ENCODE data around the gene EGFLAM. TPM values are rescaled to one million over a fixed set of nuclear protein-coding genes. Genes with fewer than 3 reads are reported as not detected.
"Not testable (repeated sequence)": the region's sequence is repeated elsewhere in the genome, so short reads cannot be mapped to it uniquely, and the experiment has no call there.

EGFLAM gene
- total RNA-seq, 1 donor from 2014 or later = not detected

DNA sequence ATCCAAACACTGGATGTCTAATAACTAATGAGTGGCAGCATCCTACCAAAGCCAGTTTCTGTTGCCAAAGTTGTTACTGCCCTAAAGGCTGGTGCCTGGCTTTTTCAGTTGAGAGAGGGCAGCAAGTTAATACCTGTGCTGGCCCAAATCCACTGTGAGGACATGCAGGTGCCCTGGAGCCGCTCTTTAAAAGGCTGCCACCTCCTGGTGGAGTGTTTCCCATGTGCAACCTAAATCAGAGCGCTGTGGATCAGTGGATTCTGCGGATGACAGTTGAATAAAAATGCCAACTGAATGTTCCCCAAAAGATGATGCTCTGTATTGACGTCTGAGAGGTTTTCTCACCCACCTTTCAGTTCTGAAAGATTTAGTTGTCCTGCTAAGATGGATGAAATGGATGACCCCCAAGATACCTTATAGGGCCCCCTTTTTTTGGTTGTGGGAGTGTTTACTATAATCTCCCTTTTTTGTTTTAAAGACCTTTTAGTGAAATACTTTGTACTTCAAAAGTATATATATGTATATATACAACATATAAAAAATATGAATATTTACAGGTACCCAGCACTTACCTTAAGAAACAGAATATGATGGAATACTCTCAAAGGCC is 146.4 kb downstream of the EGFLAM start:
- peaks cover 19% of the 10 kb centered on the region for H3K27me3 Mint-ChIP-seq (ENCODE audit: unreplicated experiment)
- TF ChIP-seq, protein P1, sequence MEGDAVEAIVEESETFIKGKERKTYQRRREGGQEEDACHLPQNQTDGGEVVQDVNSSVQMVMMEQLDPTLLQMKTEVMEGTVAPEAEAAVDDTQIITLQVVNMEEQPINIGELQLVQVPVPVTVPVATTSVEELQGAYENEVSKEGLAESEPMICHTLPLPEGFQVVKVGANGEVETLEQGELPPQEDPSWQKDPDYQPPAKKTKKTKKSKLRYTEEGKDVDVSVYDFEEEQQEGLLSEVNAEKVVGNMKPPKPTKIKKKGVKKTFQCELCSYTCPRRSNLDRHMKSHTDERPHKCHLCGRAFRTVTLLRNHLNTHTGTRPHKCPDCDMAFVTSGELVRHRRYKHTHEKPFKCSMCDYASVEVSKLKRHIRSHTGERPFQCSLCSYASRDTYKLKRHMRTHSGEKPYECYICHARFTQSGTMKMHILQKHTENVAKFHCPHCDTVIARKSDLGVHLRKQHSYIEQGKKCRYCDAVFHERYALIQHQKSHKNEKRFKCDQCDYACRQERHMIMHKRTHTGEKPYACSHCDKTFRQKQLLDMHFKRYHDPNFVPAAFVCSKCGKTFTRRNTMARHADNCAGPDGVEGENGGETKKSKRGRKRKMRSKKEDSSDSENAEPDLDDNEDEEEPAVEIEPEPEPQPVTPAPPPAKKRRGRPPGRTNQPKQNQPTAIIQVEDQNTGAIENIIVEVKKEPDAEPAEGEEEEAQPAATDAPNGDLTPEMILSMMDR (IDR thresholded peaks at IDR 0.05) = peak; percentile 18
- no peaks in the 10 kb centered on the region for H3K9me3 Mint-ChIP-seq (ENCODE audit: unreplicated experiment)
- no peak for DNase-seq (ENCODE audit: extremely low spot score, unreplicated experiment)
- H3K4me3 Mint-ChIP-seq (ENCODE audit: unreplicated experiment) = no peak overlapping the region
- H3K27ac Mint-ChIP-seq (ENCODE audit: unreplicated experiment) = no peak overlapping the region
- peaks cover 5% of the 10 kb centered on the region for H3K4me1 Mint-ChIP-seq (ENCODE audit: unreplicated experiment)
- no peaks in the 10 kb centered on the region for H3K36me3 Mint-ChIP-seq (ENCODE audit: unreplicated experiment)

DNA sequence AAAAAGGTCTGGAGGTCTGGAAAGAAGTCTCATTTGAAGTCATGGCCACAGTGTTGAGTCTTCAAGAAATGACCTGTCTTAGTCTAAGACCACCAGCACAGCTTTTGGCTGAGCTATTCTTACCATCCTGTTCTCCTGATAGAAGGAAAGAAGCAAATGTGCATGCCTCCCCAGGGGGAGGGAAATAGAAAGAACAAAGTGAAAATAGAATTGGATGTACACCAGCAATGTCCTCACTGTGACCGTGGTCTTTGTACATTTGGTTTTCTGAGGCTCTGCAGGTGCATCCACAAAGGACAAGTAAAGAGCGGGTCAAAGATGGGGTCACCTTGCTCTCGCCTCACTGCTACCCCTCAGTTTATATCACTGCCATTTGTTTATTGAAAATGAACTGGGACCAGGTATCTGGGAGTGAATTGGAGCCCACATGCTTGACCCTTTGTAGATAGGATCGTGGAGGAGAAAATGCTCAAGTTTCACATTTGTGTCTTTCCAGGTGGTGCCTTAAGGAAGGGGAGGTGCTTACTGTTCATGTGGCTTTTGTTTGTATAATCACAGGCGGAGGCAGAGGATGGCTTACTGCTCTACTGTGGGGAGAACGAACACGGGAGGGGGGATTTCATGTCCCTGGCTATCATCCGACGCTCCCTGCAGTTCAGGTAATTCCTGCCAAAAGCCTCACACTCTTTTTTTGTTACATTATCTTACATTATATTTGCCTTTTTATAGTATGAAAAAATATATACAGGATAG is 150.3 kb downstream of the EGFLAM start:
- no peak overlapping the region for H3K27ac Mint-ChIP-seq (ENCODE audit: unreplicated experiment)
- H3K27me3 Mint-ChIP-seq (ENCODE audit: unreplicated experiment) = peaks cover 9% of the 10 kb centered on the region
- no peaks in the 10 kb centered on the region for H3K9me3 Mint-ChIP-seq (ENCODE audit: unreplicated experiment)
- no peak overlapping the region for H3K4me3 Mint-ChIP-seq (ENCODE audit: unreplicated experiment)
- DNase-seq (ENCODE audit: extremely low spot score, unreplicated experiment) = no peak
- no peaks in the 10 kb centered on the region for H3K36me3 Mint-ChIP-seq (ENCODE audit: unreplicated experiment)
- TF ChIP-seq, protein P1 (IDR thresholded peaks at IDR 0.05) = no peak
- no peaks in the 10 kb centered on the region for H3K4me1 Mint-ChIP-seq (ENCODE audit: unreplicated experiment)

DNA sequence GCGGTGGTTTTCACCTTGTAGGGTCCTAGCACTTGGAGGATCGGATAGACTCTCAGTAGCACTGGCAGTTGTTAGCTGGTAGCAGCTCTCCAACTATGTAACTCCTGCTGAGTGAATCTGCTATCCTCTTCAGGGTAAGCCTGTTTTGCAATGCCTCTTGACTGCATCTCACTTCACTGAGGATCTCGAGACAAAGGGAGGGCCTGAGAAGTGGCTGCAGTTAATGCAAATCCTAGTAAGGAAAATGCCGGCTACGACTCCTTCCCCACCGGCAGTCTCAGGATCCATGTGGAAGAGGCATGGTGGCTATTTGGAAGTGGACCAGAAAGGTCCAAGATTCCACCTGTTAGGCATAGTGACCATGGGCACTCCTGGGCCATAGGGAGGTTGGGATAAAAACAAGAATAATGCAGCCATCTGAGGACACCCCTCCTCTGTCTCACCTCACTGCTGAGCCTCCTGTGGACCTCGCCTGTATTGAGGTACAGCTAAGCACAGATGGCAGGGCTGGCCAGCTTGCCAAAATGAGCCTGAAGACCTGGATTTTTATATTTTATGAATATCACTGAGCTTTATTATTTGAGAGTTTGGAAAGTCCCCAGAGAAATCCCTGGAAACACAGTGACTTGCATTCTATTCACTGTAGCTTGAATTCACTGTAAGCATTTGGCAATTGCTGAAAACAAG is 152.1 kb downstream of the EGFLAM start:
- Mint-ChIP-seq H3K4me1 (ENCODE audit: unreplicated experiment) (no peaks in the 10 kb centered on the region), H3K27me3 (ENCODE audit: unreplicated experiment) (peaks cover 9% of the 10 kb centered on the region), H3K36me3 (ENCODE audit: unreplicated experiment) (no peaks in the 10 kb centered on the region), H3K27ac (ENCODE audit: unreplicated experiment) (no peak overlapping the region), H3K4me3 (ENCODE audit: unreplicated experiment) (no peak overlapping the region), H3K9me3 (ENCODE audit: unreplicated experiment) (no peaks in the 10 kb centered on the region)
- TF ChIP-seq, protein P1 (IDR thresholded peaks at IDR 0.05) = no peak
- DNase-seq (ENCODE audit: extremely low spot score, unreplicated experiment) = no peak

DNA sequence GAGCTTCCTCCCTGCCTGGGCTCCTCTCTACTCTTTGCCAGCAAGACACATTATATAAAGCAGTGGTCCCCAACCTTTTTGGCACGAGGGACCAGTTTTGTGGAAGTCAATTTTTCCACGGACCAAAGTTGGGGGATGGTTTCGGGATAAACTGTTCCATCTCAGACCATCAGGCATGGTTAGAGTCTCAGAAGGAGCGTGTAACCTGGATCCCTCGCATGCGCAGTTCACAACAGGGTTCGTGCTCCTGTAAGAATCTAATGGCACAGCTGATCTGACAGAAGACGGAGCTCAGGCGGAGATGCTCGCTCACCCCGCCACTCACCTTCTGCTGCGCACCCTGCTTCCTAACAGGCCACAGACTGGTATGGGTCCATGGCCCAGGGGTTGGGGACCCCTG is 155.3 kb downstream of the EGFLAM start:
- peaks cover 2% of the 10 kb centered on the region for H3K4me1 Mint-ChIP-seq (ENCODE audit: unreplicated experiment)
- peaks cover 13% of the 10 kb centered on the region for H3K27me3 Mint-ChIP-seq (ENCODE audit: unreplicated experiment)
- no peaks in the 10 kb centered on the region for H3K9me3 Mint-ChIP-seq (ENCODE audit: unreplicated experiment)
- no peaks in the 10 kb centered on the region for H3K36me3 Mint-ChIP-seq (ENCODE audit: unreplicated experiment)
- H3K4me3 Mint-ChIP-seq (ENCODE audit: unreplicated experiment) = no peak overlapping the region
- H3K27ac Mint-ChIP-seq (ENCODE audit: unreplicated experiment) = no peak overlapping the region
- DNase-seq (ENCODE audit: extremely low spot score, unreplicated experiment) = no peak
- TF ChIP-seq, protein P1 (IDR thresholded peaks at IDR 0.05) = no peak

DNA sequence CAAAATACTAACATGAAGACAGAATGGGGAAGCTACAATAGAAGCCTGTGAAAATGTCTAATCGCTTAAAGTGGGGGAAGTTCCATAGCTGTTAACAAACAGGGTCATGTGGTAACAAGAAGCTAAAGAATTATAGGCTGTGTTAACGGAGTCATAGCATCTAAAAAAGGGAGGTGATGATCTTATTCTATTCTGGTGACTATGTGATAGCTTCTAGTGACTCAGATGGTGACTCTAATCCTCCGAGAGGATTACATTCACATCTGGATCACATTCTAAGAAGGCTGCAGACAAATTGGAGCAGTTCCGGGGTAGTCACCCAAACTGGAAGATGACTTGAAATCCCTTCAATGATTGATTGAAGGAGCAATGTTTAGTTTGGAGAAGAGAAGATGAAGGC is 156.0 kb downstream of the EGFLAM start:
- Mint-ChIP-seq H3K4me1 (ENCODE audit: unreplicated experiment) (peaks cover 2% of the 10 kb centered on the region), H3K27ac (ENCODE audit: unreplicated experiment) (no peak overlapping the region), H3K9me3 (ENCODE audit: unreplicated experiment) (no peaks in the 10 kb centered on the region), H3K4me3 (ENCODE audit: unreplicated experiment) (no peak overlapping the region), H3K36me3 (ENCODE audit: unreplicated experiment) (no peaks in the 10 kb centered on the region), H3K27me3 (ENCODE audit: unreplicated experiment) (peaks cover 13% of the 10 kb centered on the region)
- TF ChIP-seq, protein P1 (IDR thresholded peaks at IDR 0.05) = no peak
- DNase-seq (ENCODE audit: extremely low spot score, unreplicated experiment) = no peak

DNA sequence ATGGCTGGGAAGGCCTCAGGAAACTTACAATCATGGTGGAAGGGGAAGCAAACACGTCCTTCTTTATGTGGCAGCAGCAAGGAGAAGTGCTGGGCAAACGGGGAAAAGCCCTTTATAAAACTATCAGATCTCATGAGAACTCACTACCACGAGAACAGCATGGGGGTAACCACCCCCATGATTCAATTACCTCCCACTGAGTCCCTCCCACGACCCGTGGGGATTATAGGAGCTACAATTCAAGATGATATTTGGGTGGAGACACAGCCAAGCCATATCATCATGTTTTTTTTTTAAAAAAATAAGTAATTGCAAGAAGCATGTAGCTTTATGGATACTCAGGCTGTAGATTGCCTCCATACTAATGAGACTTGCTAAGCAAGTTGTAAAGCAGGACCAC is 157.4 kb downstream of the EGFLAM start:
- DNase-seq (ENCODE audit: extremely low spot score, unreplicated experiment); H3K9me3 Mint-ChIP-seq (ENCODE audit: unreplicated experiment); H3K4me1 Mint-ChIP-seq (ENCODE audit: unreplicated experiment); H3K27ac Mint-ChIP-seq (ENCODE audit: unreplicated experiment); H3K36me3 Mint-ChIP-seq (ENCODE audit: unreplicated experiment); H3K4me3 Mint-ChIP-seq (ENCODE audit: unreplicated experiment); H3K27me3 Mint-ChIP-seq (ENCODE audit: unreplicated experiment): not testable (repeated sequence)

Data from osteocyte (in vitro differentiated cells).